ENCODE data around the gene SEPTIN3. TPM values are rescaled to one million over a fixed set of nuclear protein-coding genes. Genes with fewer than 3 reads are reported as not detected.

SEPTIN3 gene
- total and polyA plus RNA-seq, 2 of the 8 experiments (the other 6 are each of a cell fraction or from before 2014, with no cell fraction given), result 38.9 to 52.9 TPM

DNA sequence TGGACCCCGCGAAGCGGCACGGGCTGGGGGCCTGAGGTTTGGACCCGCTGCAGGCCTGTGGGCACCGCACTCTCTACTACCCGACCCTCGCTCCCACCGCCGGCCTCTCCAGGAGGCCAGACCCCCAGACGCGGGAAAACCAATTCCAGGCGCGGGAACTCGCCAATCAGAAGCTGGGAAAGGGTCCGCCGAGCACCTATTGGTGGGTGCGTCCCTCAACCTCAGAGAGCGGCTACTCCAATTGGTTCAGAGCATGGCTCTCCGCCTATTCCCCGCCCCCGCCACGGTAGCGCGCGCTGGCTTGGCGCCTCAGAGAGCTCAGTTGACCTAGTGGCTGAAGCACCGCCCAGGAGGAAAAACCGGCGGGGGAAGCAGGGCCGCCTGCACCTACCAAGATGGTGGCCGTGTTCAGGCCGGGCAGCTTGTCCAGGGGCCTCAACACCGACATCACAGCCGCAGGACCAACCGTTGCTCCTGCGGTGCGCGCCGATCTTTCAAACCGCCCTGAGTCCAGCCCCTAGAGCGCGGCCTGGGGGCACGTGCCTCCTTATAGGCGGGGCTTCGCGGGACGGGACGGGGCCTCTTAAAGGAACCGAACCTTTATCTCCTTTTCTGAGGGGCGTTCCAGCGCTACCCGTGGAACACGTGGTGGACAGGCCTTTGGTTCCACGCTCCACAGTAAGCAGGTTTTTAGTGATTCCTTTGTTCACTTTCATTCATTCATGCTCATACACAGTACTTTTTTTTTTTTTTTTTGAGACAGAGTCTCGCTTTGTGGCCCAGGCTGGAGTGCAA, 22.4 kb upstream of the SEPTIN3 start, which contains the start of gene CENPM (continued):
- no peak for TF ChIP-seq CHD7 (IDR thresholded peaks at IDR 0.05; ENCODE audit: insufficient replicate concordance, low read length)
- peak; percentile 54 for TF ChIP-seq SAP30 (IDR thresholded peaks at IDR 0.05; ENCODE audit: insufficient read depth, insufficient replicate concordance, low read length)
- peak; percentile 82 for TF ChIP-seq SP2 (IDR thresholded peaks at IDR 0.05; ENCODE audit: low read length)
- TF ChIP-seq, protein P1, sequence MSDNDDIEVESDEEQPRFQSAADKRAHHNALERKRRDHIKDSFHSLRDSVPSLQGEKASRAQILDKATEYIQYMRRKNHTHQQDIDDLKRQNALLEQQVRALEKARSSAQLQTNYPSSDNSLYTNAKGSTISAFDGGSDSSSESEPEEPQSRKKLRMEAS (IDR thresholded peaks at IDR 0.05), result peak; percentile 93
- no peak for TF ChIP-seq JUN (IDR thresholded peaks at IDR 0.05; ENCODE audit: low read depth, low read length)
- no peak for TF ChIP-seq CEBPB (IDR thresholded peaks at IDR 0.05; ENCODE audit: low read depth, low read length)
- TF ChIP-seq EZH2 (IDR thresholded peaks at IDR 0.05; ENCODE audit: low read depth, low read length, severe bottlenecking), result no peak
- no peak for TF ChIP-seq NRF1 (IDR thresholded peaks at IDR 0.05; ENCODE audit: low read depth, low read length)
- peak in 1 of 2 experiments; percentile 81; a peak in 2 of 3 replicates for TF ChIP-seq POLR2A (IDR thresholded peaks at IDR 0.05; ENCODE audit: control extremely low read depth in 1 of 2, low read depth in 2 of 2, low read length in 2 of 2)
- TF ChIP-seq RBBP5 (IDR thresholded peaks at IDR 0.05; ENCODE audit: borderline replicate concordance, low read depth, low read length), result peak; percentile 44; the same call in 1 of the 2 replicates
